ENCODE data around the gene ADM2. TPM values are rescaled to one million over a fixed set of nuclear protein-coding genes. Genes with fewer than 3 reads are reported as not detected.

The ADM2 gene
- total RNA-seq, 4 donors from 2014 or later = not detected

DNA sequence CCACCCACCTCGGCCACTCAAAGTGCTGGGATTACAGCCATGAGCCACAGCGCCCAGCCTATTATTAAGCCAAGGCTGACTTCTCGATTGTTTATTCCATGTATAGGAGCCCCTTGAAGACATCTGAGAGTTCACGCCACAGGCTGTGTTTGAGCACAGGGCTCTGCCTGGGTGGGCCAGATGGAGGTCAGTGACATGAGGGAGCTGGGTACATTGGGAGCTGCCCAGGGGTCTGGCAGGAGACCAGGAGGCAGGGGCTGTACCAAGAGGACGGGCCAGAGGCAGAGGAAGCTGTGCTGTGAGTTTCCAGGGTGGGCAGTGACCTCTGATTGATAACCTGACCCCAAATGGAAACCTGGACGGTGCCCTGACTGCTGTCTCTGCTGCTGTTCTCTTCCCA lies 20.8 kb downstream of the ADM2 start:
- WGBS, 2 donors = 73 to 84% methylated on average over 6 of the region's 6 CpGs

DNA sequence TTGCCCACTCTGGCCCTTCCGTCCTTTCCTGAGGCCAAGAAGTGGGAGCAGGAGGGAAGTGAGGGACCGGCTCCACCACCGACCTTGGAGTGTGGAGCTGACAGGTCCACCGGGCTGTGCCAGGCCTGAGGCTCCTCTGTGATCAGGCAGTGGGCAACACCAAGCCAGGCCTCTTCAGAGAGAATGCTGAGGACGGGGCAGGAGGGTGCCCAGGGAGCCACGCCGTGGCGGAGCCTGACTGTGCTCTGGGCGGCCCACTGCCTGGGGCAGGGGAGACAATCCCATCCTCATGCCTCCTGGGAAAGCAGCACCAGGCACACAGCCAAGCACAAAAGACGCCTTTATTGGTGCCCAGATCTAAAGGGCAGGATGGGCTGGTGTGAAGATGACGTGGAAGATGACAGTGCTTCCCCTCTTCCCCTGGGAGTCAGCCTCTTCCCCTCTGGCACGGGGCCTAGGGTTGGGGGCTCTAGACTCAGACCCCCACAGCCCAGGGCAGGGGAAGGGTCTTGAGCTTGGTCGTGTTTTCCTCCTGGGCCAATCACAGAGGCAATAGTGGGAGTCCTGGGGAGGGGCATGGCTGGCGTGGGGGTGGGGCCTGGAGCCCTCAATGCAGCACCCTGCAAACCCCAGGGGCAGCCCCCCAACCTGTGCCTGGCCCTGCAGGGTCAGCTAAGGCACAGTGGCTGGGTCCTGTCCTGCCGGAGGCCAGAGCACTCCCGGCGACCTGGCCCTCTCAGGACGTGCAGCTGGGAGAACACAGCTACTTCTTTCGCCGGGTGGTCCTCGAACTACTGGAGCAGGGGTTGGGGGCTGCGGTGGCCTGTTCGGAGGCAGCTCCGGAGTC lies 21.5 kb downstream of the ADM2 start:
- Histone ChIP-seq H3K36me3 (peaks cover 3 to 41% (median 21%) of the 10 kb centered on the region in 3 donors), H3K27ac (no peak overlapping the region), H3K4me1 (peaks cover 0 to 26% (median 10%) of the 10 kb centered on the region in 4 donors), H3K27me3 (no peaks in the 10 kb centered on the region), H3K9me3 (no peaks in the 10 kb centered on the region), H3K4me3 (no peak overlapping the region)
- TF ChIP-seq EP300 (IDR thresholded peaks at IDR 0.05) (no peak), POLR2A (IDR thresholded peaks at IDR 0.05) (no peak)
- TF ChIP-seq, protein P1, sequence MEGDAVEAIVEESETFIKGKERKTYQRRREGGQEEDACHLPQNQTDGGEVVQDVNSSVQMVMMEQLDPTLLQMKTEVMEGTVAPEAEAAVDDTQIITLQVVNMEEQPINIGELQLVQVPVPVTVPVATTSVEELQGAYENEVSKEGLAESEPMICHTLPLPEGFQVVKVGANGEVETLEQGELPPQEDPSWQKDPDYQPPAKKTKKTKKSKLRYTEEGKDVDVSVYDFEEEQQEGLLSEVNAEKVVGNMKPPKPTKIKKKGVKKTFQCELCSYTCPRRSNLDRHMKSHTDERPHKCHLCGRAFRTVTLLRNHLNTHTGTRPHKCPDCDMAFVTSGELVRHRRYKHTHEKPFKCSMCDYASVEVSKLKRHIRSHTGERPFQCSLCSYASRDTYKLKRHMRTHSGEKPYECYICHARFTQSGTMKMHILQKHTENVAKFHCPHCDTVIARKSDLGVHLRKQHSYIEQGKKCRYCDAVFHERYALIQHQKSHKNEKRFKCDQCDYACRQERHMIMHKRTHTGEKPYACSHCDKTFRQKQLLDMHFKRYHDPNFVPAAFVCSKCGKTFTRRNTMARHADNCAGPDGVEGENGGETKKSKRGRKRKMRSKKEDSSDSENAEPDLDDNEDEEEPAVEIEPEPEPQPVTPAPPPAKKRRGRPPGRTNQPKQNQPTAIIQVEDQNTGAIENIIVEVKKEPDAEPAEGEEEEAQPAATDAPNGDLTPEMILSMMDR (IDR thresholded peaks at IDR 0.05) = no peak
- no peak for DNase-seq (ENCODE audit: low spot score in 2 of 2)
- 68 to 77% methylated on average over 19 to 23 of the region's 24 CpGs for WGBS, 2 donors

More for the DNA sequence above, 20.8 kb downstream of the ADM2 start:
- peaks cover 3 to 41% (median 21%) of the 10 kb centered on the region in 3 donors for H3K36me3 ChIP-seq
- no peak for DNase-seq (ENCODE audit: low spot score in 2 of 2)
- TF ChIP-seq EP300 (IDR thresholded peaks at IDR 0.05) (no peak), POLR2A (IDR thresholded peaks at IDR 0.05) (no peak)
- TF ChIP-seq, protein P1 (IDR thresholded peaks at IDR 0.05) = no peak
- no peaks in the 10 kb centered on the region for H3K9me3 ChIP-seq
- H3K27ac ChIP-seq = no peak overlapping the region
- peaks cover 0 to 26% (median 9%) of the 10 kb centered on the region in 4 donors for H3K4me1 ChIP-seq
- no peak overlapping the region for H3K4me3 ChIP-seq
- H3K27me3 ChIP-seq = no peaks in the 10 kb centered on the region

DNA sequence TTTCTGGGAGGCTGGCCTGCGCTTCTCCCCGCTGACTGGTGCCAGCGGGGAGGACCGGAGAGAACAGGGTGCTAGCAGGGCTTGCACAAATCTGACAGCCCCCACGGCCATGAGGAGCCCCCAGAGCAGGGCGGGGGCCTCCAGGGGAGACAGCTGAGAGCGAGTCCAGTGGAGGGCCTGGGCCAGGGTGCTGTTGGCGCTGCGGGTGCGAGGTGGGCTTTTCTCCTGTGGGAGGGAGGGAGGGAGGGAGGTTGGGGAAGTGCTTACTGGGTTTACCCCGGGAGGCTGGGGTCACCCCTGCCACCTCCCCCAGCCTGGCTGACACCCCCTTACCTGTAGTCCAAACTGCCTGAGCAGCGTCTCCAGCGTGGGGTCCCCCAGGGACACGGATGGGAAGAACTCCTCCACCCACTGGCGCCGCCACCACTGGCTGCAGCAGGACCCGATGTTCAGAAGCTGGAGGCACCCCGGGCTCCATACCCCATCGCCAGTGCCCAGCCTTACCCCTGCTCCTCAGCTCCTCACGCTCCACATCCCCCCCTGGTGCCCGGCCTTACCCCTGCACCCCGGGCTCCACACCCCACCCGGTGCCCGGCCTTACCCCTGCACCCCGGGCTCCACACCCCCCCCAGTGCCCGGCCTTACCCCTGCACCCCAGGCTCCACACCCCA lies 22.3 kb downstream of the ADM2 start:
- 82 to 89% methylated on average over 7 to 10 of the region's 26 CpGs for WGBS, 2 donors
- H3K27ac ChIP-seq = no peak overlapping the region
- H3K4me1 ChIP-seq = peaks cover 0 to 22% (median 11%) of the 10 kb centered on the region in 4 donors
- no peak for DNase-seq (ENCODE audit: low spot score in 2 of 2)
- no peaks in the 10 kb centered on the region for H3K9me3 ChIP-seq
- peaks cover 3 to 41% (median 21%) of the 10 kb centered on the region in 3 donors for H3K36me3 ChIP-seq
- H3K4me3 ChIP-seq = no peak overlapping the region
- no peak for TF ChIP-seq POLR2A (IDR thresholded peaks at IDR 0.05)
- TF ChIP-seq, protein P1 (IDR thresholded peaks at IDR 0.05) = no peak
- no peak for TF ChIP-seq EP300 (IDR thresholded peaks at IDR 0.05)
- no peaks in the 10 kb centered on the region for H3K27me3 ChIP-seq

DNA sequence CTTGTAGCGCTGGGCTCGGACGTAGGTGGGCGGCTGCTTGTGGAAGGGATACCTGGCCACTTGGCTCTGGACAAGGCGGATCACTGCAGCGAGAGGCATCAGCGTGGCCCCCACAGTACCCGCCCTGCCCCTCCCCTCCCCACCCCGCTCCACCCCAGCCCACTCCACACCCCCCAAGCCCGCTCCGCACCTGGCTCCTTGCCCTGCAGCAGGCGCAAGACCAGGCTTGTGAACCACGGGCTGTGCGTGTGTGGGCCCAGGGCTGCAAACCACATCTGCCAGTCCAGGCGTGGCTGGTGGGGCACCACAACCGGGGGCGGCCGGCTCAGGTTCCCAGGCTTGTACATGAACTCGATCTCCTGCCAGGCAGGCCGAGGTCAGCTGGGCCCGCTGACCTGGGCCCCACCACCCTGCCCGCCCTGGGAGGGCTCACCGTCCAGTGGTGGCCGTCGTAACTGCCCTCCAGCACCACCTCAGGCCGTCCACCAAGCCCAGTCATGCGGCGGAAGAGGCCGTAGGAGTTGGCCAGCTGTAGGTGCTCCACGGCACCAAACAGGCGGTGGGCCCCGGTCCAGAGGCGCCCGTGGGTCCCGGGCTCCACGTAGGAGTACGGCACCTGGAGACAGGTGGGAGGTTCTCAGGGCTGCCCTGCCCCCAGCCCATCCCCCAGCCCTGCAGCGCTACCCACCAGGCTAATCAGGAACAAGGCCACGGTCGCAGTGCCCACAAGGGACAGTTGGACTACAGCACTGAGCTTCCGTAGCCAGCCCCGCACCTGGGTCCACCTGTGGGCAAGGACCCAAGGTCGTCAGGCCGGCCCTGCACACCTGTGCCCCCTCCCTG lies 23.2 kb downstream of the ADM2 start:
- TF ChIP-seq POLR2A (IDR thresholded peaks at IDR 0.05) = no peak
- TF ChIP-seq EP300 (IDR thresholded peaks at IDR 0.05) = no peak
- TF ChIP-seq, protein P1 (IDR thresholded peaks at IDR 0.05) = no peak
- no peak for DNase-seq (ENCODE audit: low spot score in 2 of 2)
- Histone ChIP-seq H3K4me3 (no peak overlapping the region), H3K27ac (no peak overlapping the region), H3K36me3 (peaks cover 3 to 41% (median 21%) of the 10 kb centered on the region in 3 donors), H3K4me1 (peaks cover 0 to 31% (median 16%) of the 10 kb centered on the region in 4 donors), H3K9me3 (no peaks in the 10 kb centered on the region), H3K27me3 (no peaks in the 10 kb centered on the region)
- WGBS, 2 donors = 92 to 95% methylated on average over 12 to 29 of the region's 44 CpGs
